HG03571 (cell line): ENCODE measurements around the gene ANKRD28.
A peak's percentile ranks its signal among the peaks of the same experiment; 100 is the strongest.

Source experiments
- ATAC-seq: cut with Tn5 transposase; IDR thresholded peaks from one replicate; pipeline ENCODE4 v1.9.1; 2021; ENCODE audit not compliant: unreplicated experiment

ANKRD28 gene

GRCh38 chr3:15728766-15729165 lies 69.0 kb downstream of the ANKRD28 start:
- ATAC-seq: no peak

- ATAC-seq: no peak
These were observed 70.9 kb downstream of the ANKRD28 start for GRCh38 chr3:15726881-15727280.

DNA sequence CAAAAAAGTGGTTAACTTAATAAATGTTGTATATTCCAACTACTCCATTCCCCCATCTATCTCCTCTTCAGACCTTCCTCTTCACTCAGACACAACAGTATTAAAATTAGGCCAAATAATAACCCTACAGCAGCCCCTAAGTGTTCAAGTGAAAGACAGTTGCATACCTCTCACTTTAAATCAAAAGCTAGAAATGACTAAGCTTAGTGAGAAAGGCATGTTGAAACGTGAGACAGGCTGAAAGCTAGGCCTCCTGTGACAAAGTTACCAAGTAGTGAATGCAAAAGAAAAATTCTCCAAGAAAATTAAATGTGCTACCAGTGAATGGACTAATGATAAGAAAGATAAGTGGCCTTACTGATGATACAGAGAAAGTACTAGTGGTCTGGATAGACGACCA lies 71.7 kb downstream of the ANKRD28 start:
- ATAC-seq: peak; percentile 81

GRCh38 chr3:15724446-15724845 lies 73.3 kb downstream of the ANKRD28 start:
- ATAC-seq: no peak

DNA sequence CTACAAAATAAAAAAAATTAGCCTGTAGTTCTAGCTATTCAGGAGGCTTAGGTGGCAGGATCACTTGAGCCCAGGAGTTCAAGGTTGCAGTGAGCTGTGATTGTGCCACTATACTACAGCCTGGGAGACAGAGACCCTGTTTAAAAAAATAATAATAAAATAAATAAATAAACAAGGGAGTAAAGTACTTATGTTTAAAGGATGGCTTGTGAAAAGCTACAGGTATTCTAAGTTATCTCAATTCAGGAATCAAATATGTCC lies 74.2 kb downstream of the ANKRD28 start:
- ATAC-seq: no peak

DNA sequence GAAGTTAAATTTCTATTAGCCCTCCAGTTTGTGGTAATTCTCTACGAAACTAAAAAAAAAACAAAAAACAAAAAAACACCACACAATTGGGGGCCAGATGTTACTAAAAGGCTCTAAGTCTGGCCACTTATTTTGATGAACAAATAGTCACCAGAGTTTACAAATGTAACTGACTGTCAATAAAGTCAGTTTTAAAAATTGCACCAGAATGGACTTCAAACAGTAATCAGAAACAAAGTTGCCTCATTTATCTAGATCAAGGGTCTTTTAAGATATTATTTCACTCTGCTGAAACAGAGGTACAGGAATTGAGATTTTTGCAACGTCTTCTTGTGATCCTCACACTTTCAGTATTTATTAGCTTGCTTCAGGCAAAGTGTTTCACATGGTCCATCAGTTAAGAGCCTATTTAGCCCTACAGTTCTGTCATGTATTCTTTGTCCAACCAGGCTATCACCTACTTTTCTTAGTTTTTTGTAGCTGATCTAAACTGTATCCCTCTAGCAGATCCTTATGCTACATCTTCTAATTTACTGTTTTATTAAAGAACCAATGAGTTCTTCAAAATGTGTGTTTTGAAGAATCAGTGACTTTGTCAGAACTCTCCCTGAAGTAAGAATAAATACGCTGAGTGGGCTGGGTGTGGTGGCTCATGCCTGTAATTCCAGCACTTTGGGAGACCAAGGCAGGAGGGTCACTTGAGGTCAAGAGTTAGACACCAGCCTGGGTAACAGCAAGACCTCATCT lies 74.7 kb downstream of the ANKRD28 start:
- no peak for ATAC-seq

GRCh38 chr3:15716178-15716577 lies 81.6 kb downstream of the ANKRD28 start:
- no peak for ATAC-seq

DNA sequence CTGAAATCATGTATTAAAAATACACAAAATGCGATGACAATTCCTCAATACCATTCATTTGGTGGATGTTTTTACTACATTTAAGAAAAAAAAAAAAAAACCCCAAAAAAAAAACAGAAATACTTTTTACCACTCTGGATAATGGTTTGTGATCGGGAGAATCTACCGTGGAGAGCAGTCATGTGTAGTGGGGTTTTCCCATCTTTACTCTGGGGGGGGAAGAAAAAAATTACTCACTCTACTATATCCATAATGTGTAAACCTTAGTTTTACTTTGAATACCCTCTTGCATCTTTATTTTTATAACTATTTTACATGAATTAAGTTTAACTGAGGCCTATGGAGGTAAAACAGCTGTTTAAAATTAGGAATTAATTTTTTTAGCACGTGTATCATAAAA lies 83.3 kb downstream of the ANKRD28 start:
- ATAC-seq: no peak

GRCh38 chr3:15713364-15713763 lies 84.4 kb downstream of the ANKRD28 start:
- no peak for ATAC-seq

DNA sequence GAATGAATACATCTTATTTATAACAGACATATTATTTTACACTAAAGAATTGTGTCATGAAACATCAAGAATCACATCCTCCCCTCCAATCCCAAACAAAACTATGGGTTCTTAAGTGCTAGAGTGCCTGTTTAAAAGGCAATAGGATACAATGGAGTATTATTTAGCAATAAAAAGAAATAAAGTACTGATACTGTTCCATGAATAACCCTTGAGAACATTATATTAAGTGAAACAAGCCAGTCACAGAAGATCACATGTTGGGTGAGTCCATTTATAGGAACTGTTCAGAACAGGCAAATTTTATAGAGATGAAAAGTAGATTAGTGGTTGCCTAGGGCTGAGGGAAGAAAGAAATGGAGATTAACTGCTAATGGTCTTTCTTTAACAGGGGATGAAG lies 86.5 kb downstream of the ANKRD28 start:
- no peak for ATAC-seq

DNA sequence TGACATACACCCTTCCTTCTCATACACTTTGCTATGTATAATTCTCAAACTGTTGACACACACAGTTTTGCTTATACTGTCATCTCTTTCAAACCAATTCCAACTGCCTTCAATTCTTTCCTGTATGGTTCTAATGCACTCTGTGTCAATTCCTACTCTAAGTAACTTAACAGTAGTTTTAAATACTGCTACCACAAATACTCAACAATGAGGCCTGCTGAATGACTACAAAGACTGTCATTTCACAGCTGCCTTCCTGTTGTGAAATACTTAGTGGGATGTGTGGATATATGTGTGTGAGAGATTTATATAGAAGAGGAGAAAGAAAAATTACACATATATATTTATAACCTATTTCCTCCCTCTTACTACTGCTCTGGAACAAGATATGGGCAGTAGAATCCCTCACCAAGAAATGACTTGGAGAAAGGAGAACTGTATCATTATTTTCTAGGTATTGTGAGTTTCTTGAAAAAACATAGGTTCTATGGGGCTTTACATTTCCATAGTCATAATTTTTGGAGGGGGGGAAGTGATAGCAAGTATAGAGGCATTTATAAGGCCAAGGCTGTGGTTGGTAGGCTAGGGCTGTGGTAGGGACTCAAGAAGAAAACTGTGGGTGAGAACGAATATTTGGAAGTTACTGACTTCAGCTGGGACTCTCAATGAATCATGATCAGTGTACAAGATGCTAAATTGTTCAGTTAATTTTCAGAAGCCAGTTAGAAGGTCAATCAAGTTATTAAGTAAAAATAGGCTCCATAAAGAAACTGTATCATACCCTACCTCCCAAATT lies 88.7 kb downstream of the ANKRD28 start:
- no peak for ATAC-seq

DNA sequence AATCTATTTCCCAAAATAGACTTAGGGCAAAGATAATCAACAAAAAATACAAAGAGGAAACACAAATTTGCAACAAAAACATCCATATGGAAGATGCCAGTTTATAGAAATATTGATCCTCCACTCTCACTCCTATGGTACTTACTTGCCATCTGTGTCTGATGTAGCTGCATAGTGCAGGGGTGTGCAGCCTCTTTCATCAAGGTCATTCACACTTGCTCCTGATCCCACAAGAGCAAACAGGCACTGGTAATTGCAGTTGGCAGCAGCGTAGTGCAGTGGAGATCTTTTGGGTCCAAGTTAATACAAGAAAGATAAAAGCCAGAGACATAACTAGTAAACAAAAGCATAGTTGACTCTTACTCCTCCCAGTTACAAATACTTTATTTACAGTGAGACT lies 90.0 kb downstream of the ANKRD28 start:
- no peak for ATAC-seq

GRCh38 chr3:15703346-15703745 lies 94.4 kb downstream of the ANKRD28 start:
- no peak for ATAC-seq

DNA sequence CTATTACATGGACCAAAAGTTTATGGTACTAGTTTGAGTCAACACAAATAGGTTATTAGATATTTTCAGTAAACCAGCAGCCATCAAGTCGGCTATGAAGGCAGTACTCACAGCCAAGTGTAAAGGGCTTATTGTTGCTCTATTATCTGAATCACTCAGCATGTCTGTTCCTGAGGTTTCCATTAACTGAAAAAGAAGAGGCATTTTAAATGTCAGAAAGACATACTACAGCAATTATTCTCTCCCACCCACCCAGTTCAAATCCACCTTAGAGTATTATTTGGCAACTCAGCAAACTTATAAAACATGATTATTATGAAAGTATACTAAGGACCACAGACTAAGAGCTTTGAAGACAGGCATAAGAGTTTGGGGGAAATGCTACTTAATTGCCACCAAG lies 103.2 kb downstream of the ANKRD28 start:
- ATAC-seq: no peak

GRCh38 chr3:15693355-15693754 lies 104.4 kb downstream of the ANKRD28 start:
- ATAC-seq: no peak

DNA sequence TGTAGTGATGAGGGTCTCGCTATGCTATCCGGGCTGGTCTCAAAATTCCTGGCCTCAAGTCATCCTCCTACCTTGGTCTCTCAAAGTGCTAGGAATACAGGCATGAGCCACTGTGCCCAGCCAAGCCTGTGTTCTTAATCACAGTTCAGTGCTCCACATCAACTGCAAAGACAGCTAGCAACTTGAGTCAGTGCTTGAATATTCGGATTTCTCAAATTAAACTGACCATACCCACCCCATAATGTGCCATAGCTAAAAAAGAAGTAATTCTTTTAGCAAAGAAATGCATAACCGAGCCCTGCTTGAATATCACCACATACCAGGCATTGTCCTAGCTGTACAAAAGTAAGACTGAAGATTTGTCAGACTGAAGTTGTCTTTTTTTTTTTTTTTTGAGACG lies 107.0 kb downstream of the ANKRD28 start:
- no peak for ATAC-seq

GRCh38 chr3:15690230-15690629 lies 107.5 kb downstream of the ANKRD28 start:
- no peak for ATAC-seq

GRCh38 chr3:15685927-15686326 lies 111.9 kb downstream of the ANKRD28 start:
- ATAC-seq: no peak

DNA sequence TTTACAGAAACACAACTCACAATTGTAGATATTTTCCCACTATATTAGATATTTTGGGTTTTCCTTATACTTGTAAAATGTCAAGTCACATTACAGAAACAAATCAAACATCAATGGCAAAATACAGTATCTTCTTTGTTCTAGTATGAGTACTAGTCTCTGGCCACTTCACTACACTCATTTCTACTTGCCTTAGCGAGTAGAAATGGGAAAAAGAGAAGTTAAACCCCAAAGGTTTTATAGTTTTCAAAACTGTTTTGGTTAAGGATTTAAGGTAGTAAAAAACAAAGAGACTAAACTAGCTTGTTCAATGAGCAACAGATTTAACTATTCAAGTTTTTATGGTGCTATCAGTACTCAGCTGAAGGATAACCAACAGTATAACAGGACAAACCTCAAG lies 114.5 kb downstream of the ANKRD28 start:
- no peak for ATAC-seq

GRCh38 chr3:15682561-15683185 lies 115.1 kb downstream of the ANKRD28 start:
- ATAC-seq: no peak

- no peak for ATAC-seq
These were observed 116.1 kb downstream of the ANKRD28 start for GRCh38 chr3:15681668-15682067.

- ATAC-seq: no peak
These were observed 118.5 kb downstream of the ANKRD28 start for GRCh38 chr3:15679306-15679705.
